COLO668 (cell line): Measurements from ENCODE around the gene RAB7A.

Source experiments
- DNase-seq: peaks from one replicate; lab custom pipeline; 2025; ENCODE audit not compliant: unreplicated experiment; lab: John Stamatoyannopoulos, UW

Gene RAB7A

DNA sequence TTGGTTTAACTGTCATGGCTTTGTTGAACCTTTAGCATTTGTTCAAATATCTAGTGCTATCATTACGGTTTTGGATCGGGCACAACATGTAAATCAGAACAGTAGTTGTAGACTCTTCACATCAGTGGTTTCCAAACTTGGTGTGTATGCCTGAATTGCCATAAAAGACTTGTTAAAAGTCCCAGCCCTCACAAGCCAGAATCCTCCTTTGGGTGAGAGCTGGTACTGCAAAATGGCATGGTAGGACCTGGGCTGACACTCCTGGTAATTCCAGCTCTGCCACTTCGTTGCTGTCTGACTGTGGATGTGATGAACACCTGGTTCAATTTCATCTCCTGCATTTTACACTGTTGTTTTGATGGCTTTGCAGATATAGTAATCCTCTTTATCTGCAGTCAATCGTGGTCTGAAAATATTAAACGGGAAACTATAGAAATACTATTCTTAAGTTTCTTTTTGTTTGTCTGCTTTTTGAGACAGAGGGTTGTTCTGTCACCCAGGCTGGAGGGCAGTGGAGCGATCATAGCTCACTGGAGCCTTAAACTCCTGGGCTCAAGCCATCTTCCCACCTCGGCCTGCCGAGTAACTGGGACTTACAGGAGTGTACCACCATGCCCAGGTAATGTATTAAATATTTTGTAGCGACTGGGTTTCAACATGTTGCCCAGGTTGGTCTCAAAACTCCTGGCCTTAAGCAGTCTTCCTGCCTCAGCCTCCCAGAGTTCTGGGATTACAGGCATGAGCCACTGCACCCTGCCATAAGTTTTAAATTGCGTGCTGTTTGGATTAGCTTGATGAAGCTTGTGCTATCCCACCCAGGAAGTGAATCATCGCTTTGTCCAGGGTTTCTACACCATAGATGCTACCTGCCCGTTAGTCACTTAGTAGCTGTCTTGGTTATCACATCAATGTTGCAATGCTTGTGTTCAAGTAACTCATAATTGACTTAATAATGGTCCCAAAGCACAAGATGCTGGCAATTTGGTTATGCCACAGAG is 61.6 kb downstream of the RAB7A start:
- no peak for DNase-seq

DNA sequence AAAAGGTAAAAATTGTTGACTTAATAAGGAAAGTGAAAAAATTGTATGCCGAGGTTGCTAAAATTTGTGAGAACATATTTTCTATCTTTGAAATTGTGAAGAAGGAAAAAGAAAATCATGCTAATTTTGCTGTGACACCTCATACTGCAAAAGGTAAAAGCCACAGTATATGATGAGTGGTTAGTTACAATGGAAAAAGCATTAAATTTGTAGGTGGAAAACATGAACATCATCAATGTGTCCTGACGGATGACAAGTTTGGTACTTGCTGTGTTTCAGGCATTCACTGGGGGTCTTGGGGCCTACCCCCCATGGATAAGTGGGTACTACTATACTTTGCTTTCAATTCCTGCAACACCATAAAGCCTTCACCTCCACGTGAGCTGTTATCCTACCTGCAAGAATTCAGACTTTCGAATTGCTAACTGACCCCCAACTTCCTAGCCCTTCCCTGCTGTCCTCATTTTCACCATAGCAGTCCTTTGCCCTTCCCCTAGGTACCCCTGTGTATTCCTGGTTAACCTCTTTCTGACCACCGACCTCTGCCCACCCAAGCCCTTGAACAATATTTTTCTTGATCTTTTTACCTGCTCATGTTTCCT is 62.4 kb downstream of the RAB7A start:
- no peak for DNase-seq

DNA sequence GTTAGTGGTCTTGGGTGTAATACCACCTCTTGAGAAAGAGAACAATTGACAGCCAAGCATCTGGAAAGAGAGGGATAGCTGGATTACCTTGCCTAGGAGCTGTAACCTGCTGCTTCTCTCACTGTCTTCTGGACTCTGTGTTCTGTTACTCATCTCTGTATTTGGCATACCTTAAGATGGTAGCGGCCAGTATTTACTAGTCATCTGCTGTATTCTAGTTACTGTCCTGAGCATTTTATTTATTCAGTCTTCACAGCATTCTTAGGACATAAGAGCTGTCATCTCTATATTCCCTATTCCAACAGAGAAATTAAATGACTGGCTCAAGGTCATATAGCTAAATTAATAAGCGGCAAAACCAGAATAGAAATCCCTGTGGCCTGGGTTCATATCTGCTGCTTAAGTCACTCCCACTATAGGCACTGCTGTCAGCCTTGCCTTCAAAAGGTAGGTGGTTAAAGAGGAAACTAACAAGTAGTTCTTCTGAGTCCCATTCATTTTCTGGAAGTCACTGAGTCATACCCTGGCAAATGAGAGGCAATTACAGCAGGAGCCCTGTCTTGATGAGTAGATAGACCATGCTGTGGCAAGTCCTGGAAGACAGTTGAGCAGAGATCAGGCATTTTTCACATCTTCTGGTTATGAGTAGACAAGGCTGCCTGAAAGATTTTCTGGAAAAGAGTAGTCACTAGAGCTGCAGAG is 68.2 kb downstream of the RAB7A start:
- no peak for DNase-seq

- DNase-seq = peak; percentile 18
These were observed 69.0 kb downstream of the RAB7A start for GRCh38 chr3:128794770-128795649.

DNA sequence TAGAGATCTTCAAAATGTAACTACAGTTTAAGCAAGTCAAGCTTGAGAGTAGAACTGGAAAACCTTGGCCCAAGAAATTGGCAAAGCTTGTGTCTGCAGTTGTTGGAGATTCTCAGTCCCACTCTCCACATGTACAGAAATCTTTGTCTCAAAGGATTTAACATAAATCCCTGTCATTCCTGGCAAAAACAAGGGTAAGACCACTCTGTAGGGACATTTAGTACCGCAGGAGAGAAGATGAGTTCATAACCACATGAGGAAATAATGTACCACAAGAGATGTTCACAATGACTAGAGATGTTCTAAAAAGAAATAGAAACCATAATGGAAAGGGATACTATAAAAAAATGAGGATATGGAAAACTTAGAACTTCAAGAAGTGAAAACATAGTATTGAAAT is 73.7 kb downstream of the RAB7A start:
- DNase-seq = no peak

DNA sequence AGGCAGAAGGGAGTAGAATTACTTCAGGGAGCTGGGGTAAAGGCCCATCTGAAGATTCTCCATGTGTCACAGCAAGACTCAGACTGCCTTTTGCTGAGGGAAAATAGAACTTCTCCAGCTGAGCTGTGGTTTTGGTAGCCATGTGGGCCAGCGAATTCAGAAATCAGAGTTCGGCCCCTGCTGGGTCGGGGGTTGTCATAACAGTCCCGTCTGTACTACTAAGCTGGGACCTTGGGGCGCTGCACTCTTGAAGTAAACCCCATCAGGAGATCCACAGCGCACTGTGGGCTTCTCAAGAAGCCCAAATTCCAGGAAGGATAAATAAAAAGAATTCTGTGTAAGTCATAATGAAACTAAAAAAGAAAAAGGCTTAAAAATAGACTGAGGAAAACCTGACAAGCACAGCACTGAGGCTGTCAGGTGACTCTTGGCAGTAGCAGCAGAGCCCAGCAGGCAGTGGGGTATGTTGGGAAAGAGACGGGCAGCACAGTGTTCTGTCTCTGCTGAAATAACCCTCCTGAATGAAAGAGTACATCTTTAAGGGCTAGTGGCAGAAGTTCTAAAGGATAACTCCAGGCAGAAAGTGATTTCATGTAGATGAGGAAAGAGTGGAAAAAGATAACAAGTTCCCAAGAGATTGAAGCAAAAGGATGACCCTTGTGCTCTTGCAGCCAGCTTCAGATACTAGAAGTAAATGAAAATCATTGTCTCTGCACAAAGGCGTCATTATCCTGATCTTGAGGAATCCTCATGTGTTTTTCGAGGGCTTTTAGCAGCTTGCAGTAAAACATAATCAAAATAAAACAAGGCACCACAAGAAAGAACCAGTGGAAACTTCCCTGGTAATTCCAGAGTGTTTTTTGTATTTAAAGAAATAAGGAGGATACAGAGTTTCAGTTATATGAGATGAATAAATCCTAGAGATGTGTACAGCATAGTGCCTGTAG is 74.5 kb downstream of the RAB7A start:
- no peak for DNase-seq

- no peak for DNase-seq
These were observed 75.9 kb downstream of the RAB7A start for GRCh38 chr3:128801779-128802380.

- DNase-seq = no peak
These were observed 77.3 kb downstream of the RAB7A start for GRCh38 chr3:128803307-128803706.

- DNase-seq = no peak
These were observed 78.2 kb downstream of the RAB7A start for GRCh38 chr3:128804017-128804810.

- peak; percentile 55 for DNase-seq
These were observed 78.8 kb downstream of the RAB7A start for GRCh38 chr3:128804811-128805155.

- no peak for DNase-seq
These were observed 79.8 kb downstream of the RAB7A start for GRCh38 chr3:128805772-128806171.

- no peak for DNase-seq
These were observed 80.6 kb downstream of the RAB7A start for GRCh38 chr3:128806588-128806987.

GRCh38 chr3:128807186-128807830 is 81.3 kb downstream of the RAB7A start:
- no peak for DNase-seq

DNA sequence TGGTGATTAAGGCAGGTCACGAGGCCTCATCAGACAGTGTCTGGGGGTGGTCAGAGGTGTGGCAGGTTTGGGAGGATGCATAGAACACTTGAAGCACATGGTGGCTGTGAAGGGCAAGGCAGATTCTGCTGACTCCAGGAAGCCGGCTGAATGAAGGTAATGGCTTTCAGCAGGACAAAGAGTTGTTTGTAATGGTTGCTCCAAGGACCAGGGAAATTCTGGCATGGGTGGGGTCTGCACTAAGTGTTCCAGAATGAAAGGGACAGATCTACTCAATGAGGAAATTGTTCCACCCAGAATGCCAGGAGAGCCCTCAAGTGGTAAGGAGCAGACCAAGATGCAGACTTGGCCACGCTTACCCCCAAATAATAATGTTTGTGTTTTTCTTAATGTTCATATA is 82.7 kb downstream of the RAB7A start:
- DNase-seq = no peak

DNA sequence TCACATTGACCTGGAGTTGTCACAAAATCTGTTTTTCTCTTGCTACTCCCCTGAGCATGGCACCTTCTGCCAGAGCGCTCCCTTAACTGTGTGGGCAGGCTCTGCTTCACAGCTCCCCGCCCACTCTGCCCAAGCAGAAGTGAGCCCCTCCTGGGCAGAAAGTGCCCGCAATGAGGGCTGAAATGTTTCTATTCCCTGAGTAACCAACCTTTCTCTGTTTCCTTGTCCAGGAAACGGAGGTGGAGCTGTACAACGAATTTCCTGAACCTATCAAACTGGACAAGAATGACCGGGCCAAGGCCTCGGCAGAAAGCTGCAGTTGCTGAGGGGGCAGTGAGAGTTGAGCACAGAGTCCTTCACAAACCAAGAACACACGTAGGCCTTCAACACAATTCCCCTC is 87.1 kb downstream of the RAB7A start:
- no peak for DNase-seq

DNA sequence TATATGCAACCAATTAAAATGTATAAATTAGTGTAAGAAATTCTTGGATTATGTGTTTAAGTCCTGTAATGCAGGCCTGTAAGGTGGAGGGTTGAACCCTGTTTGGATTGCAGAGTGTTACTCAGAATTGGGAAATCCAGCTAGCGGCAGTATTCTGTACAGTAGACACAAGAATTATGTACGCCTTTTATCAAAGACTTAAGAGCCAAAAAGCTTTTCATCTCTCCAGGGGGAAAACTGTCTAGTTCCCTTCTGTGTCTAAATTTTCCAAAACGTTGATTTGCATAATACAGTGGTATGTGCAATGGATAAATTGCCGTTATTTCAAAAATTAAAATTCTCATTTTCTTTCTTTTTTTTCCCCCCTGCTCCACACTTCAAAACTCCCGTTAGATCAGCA is 88.1 kb downstream of the RAB7A start:
- DNase-seq = no peak

DNA sequence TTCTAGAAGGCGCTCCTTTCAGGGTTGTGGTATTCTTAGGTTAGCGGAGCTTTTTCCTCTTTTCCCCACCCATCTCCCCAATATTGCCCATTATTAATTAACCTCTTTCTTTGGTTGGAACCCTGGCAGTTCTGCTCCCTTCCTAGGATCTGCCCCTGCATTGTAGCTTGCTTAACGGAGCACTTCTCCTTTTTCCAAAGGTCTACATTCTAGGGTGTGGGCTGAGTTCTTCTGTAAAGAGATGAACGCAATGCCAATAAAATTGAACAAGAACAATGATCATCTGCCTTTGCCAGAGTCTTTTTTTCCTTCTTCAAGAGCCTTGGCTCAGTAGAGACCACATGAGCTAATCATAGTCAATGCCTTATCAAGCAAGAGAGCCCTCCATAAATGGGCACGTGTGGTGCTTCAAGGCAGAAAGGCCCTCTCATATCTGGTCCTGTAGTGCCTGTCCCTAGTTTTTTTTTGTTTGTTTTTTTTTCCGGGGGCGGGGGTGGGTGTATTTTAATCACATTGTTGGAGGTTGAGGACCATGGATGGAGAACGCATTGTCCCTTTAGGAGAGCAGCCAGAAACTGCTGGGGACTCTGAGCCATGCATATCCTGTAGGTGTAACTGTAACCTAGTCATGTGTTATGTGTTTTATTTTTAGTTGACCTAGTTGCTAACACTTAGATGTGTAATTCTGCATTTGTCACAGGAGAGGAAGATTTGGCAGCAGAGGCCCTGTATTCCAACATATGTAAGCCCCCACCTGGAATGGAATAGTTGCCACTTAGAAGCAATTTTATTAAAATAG is 88.7 kb downstream of the RAB7A start:
- DNase-seq = no peak
